Liver (tissue), 9 donors: ENCODE data around the gene INHBA. TPM values are rescaled to one million over a fixed set of nuclear protein-coding genes. Genes with fewer than 3 reads are reported as not detected.

ENCODE experiments used
- DNase-seq: peaks from one replicate; pipeline ENCODE4 v3.0.0-alpha.2; 2017; ENCODE audit warnings: low spot score
- H3K27ac ChIP-seq, 2 donors: one replicate each; pipeline ENCODE4 v1.7.0; 2013; ENCODE audit warnings: inconsistent platforms in 2 of 2, low read length in 2 of 2, control low read depth in 1 of 2, low read depth in 1 of 2, mild to moderate bottlenecking in 1 of 2
- H3K27me3 ChIP-seq, 4 donors: one replicate each; pipeline versions ENCODE4 v1.6.1 to v1.7.0; 2013; ENCODE audit warnings: low read length in 3 of 4, inconsistent platforms in 1 of 4, mild to moderate bottlenecking in 1 of 4, moderate library complexity in 1 of 4; ENCODE audit not compliant: control insufficient read depth in 4 of 4, insufficient read depth in 4 of 4
- H3K36me3 ChIP-seq, 4 donors: one replicate each; pipeline versions ENCODE4 v1.6.1 to v1.7.0; 2013; ENCODE audit warnings: low read length in 3 of 4, mild to moderate bottlenecking in 3 of 4, low read depth in 1 of 4, moderate library complexity in 1 of 4; ENCODE audit not compliant: control insufficient read depth in 4 of 4, insufficient read depth in 3 of 4
- H3K4me1 ChIP-seq, 4 donors: one replicate each; pipeline versions ENCODE4 v1.6.1 to v1.7.0; 2013; ENCODE audit warnings: low read length in 3 of 4, mild to moderate bottlenecking in 3 of 4, moderate library complexity in 1 of 4; ENCODE audit not compliant: control insufficient read depth in 4 of 4, insufficient read depth in 4 of 4
- H3K4me3 ChIP-seq, 3 donors: one replicate each; pipeline versions ENCODE4 v1.6.1 to v1.7.0; 2013; ENCODE audit warnings: low read length in 3 of 3, control low read depth in 1 of 3, low read depth in 1 of 3, mild to moderate bottlenecking in 1 of 3
- H3K9ac ChIP-seq, 2 donors: one replicate each; pipeline ENCODE4 v1.7.0; 2013; ENCODE audit warnings: low read length in 2 of 2, mild to moderate bottlenecking in 2 of 2, moderate library complexity in 2 of 2, control low read depth in 1 of 2, low read depth in 1 of 2
- H3K9me3 ChIP-seq, 4 donors: one replicate each; pipeline versions ENCODE4 v1.6.1 to v1.7.0; 2013; ENCODE audit warnings: low read length in 3 of 4; ENCODE audit not compliant: control insufficient read depth in 4 of 4
- FOXA1 ChIP-seq: IDR thresholded peaks from 2 replicates; pipeline ENCODE4 v1.6.1; 2016; ENCODE audit warnings: antibody characterized with exemption
- FOXA2 ChIP-seq: IDR thresholded peaks from 2 replicates; pipeline ENCODE4 v1.6.1; 2016; ENCODE audit warnings: antibody characterized with exemption
- GABPA ChIP-seq, 2 donors: IDR thresholded peaks in 1 of 2; conservative IDR thresholded peaks in 1 of 2; 2 replicates each; pipeline ENCODE4 v1.6.1; 2016; ENCODE audit warnings: antibody characterized with exemption in 2 of 2, mild to moderate bottlenecking in 1 of 2, moderate library complexity in 1 of 2
- HNF4A ChIP-seq, 2 donors: conservative IDR thresholded peaks; 2 replicates each; pipeline ENCODE4 v1.6.1; 2016; ENCODE audit warnings: antibody characterized with exemption in 2 of 2, mild to moderate bottlenecking in 2 of 2
- HNF4G ChIP-seq: IDR thresholded peaks from 2 replicates; pipeline ENCODE4 v1.6.1; 2016; ENCODE audit warnings: antibody characterized with exemption
- NR2F2 ChIP-seq: IDR thresholded peaks from 2 replicates; pipeline ENCODE4 v1.6.1; 2016; ENCODE audit warnings: antibody characterized with exemption
- RAD21 ChIP-seq, 2 donors: IDR thresholded peaks; 2 replicates each; pipeline ENCODE4 v1.6.1; 2016; ENCODE audit warnings: antibody characterized with exemption in 2 of 2, mild to moderate bottlenecking in 2 of 2
- RXRA ChIP-seq, 2 donors: IDR thresholded peaks; 2 replicates each; pipeline ENCODE4 v1.6.1; 2017 to 2018; ENCODE audit warnings: antibody characterized with exemption in 2 of 2, mild to moderate bottlenecking in 1 of 2
- SP1 ChIP-seq: IDR thresholded peaks from 2 replicates; pipeline ENCODE4 v1.6.1; 2018; ENCODE audit warnings: antibody characterized with exemption, mild to moderate bottlenecking
- TAF1 ChIP-seq: conservative IDR thresholded peaks from 2 replicates; pipeline ENCODE4 v1.6.1; 2016; ENCODE audit warnings: antibody characterized with exemption, mild to moderate bottlenecking
- WGBS: extraction: QIAGEN DNeasy Blood & Tissue Kit; methylation state at CpG from one replicate; pipeline ENCODE4 v1.1.7; 2013; 5-methylcytosine and 5-hydroxymethylcytosine counted together
- polyA plus RNA-seq, 2 donors: library from polyadenylated mRNA; stranded (reverse) in 1 of 2; unstranded in 1 of 2; fragments of 200-250 nt in 1 of 2; fragments of >200 nt in 1 of 2; fragmentation: Nextera tagmentation in 1 of 2; extraction: Ambion mirVana in 1 of 2; gene quantifications; one replicate each; pipeline versions ENCODE4 v1.2.1 to v1.2.3, GENCODE V29; 2013 to 2015
- total RNA-seq, 2 donors: library from RNA; depleted of rRNA; stranded (reverse); fragments of >200 nt; gene quantifications; one replicate each; pipeline ENCODE4 v1.2.3, GENCODE V29; 2014
- TF ChIP-seq, protein P1 (sequence below): IDR thresholded peaks from 2 replicates; pipeline ENCODE4 v1.6.1; 2016; ENCODE audit warnings: antibody characterized with exemption
- TF ChIP-seq, protein P2 (sequence below): IDR thresholded peaks from 2 replicates; pipeline ENCODE4 v1.6.1; 2016; ENCODE audit warnings: antibody characterized with exemption
- TF ChIP-seq, protein P3 (sequence below): IDR thresholded peaks from 2 replicates; pipeline ENCODE4 v1.6.1; 2016; ENCODE audit warnings: antibody characterized with exemption, mild to moderate bottlenecking
- TF ChIP-seq, protein P4 (sequence below): IDR thresholded peaks from 2 replicates; pipeline ENCODE4 v1.6.1; 2016; ENCODE audit warnings: antibody characterized with exemption
- donor health status: healthy.
- donor health status: healthy.
- donor health status: healthy.
- donor health status: healthy.
- donor health status: healthy.

INHBA gene
- total and polyA plus RNA-seq, 4 donors, result 0.23 to 8.9 (median 3.0) TPM

DNA sequence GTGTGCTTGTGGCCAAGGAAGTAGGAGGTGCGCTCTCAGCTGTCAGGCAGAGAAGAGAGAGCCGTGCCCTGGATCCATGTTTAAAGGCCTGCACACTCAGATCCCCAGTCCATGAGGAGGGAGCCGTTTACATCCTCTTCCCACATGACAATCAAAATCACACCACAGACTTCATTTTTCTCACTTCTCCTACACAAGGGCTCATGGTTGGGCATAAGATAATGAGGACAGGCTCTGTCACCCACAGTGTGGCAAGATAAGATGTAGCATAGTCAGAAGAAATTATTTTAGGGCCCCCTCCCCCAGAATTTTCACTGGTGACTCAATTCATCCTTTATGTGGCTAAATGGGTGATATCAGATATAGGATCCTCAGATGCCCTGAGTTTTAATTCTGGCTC, 35.9 kb upstream of the INHBA start:
- no peak overlapping the region for H3K27ac ChIP-seq
- H3K4me3 ChIP-seq, result no peak overlapping the region
- no peak overlapping the region for H3K9ac ChIP-seq
- H3K9me3 ChIP-seq, result peaks cover 0 to 11% (median 9%) of the 10 kb centered on the region in 4 donors
- no peaks in the 10 kb centered on the region for H3K27me3 ChIP-seq
- H3K4me1 ChIP-seq, result no peaks in the 10 kb centered on the region
- 83% methylated on average over 3 of the region's 3 CpGs for WGBS
- TF ChIP-seq, protein P1, sequence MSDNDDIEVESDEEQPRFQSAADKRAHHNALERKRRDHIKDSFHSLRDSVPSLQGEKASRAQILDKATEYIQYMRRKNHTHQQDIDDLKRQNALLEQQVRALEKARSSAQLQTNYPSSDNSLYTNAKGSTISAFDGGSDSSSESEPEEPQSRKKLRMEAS, result no peak
- TF ChIP-seq SP1 (no peak), RXRA (IDR thresholded peaks at IDR 0.05) (no peak)
- DNase-seq, result no peak
- H3K36me3 ChIP-seq, result no peaks in the 10 kb centered on the region

DNA sequence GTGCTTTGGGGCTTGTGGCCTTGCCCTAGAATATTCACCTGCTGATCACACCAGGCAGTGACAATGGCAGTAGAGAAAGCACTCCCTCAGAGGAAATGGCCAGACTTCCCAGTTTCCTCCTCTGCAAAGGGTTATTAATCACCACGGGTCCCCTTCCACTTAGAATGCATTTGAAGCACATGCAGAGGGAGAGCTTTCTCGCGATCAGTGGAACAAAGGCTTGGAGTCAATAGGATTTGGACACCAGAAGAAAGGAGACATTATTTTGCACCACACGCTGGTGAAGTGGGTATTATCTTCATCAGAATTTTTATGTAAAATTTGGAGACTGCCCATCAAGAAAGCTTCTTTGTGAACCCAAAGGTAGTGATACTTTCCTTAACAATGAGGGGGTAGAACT, 35.4 kb upstream of the INHBA start:
- Histone ChIP-seq H3K9me3 (peaks cover 0 to 11% (median 9%) of the 10 kb centered on the region in 4 donors), H3K27ac (no peak overlapping the region), H3K4me3 (no peak overlapping the region), H3K4me1 (no peaks in the 10 kb centered on the region), H3K27me3 (no peaks in the 10 kb centered on the region), H3K9ac (no peak overlapping the region), H3K36me3 (no peaks in the 10 kb centered on the region)
- WGBS, result 75% methylated on average over 4 of the region's 4 CpGs
- no peak for TF ChIP-seq RAD21 (IDR thresholded peaks at IDR 0.05)
- TF ChIP-seq, protein P2, sequence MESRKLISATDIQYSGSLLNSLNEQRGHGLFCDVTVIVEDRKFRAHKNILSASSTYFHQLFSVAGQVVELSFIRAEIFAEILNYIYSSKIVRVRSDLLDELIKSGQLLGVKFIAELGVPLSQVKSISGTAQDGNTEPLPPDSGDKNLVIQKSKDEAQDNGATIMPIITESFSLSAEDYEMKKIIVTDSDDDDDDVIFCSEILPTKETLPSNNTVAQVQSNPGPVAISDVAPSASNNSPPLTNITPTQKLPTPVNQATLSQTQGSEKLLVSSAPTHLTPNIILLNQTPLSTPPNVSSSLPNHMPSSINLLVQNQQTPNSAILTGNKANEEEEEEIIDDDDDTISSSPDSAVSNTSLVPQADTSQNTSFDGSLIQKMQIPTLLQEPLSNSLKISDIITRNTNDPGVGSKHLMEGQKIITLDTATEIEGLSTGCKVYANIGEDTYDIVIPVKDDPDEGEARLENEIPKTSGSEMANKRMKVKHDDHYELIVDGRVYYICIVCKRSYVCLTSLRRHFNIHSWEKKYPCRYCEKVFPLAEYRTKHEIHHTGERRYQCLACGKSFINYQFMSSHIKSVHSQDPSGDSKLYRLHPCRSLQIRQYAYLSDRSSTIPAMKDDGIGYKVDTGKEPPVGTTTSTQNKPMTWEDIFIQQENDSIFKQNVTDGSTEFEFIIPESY, result no peak
- TF ChIP-seq FOXA1, result no peak
- TF ChIP-seq SP1, result no peak
- TF ChIP-seq HNF4G, result no peak
- TF ChIP-seq TAF1, result no peak
- no peak for TF ChIP-seq NR2F2
- no peak for TF ChIP-seq GABPA (IDR thresholded peaks at IDR 0.05 in 1 of 2, conservative IDR thresholded peaks at IDR 0.05 in 1 of 2)
- TF ChIP-seq, protein P3, sequence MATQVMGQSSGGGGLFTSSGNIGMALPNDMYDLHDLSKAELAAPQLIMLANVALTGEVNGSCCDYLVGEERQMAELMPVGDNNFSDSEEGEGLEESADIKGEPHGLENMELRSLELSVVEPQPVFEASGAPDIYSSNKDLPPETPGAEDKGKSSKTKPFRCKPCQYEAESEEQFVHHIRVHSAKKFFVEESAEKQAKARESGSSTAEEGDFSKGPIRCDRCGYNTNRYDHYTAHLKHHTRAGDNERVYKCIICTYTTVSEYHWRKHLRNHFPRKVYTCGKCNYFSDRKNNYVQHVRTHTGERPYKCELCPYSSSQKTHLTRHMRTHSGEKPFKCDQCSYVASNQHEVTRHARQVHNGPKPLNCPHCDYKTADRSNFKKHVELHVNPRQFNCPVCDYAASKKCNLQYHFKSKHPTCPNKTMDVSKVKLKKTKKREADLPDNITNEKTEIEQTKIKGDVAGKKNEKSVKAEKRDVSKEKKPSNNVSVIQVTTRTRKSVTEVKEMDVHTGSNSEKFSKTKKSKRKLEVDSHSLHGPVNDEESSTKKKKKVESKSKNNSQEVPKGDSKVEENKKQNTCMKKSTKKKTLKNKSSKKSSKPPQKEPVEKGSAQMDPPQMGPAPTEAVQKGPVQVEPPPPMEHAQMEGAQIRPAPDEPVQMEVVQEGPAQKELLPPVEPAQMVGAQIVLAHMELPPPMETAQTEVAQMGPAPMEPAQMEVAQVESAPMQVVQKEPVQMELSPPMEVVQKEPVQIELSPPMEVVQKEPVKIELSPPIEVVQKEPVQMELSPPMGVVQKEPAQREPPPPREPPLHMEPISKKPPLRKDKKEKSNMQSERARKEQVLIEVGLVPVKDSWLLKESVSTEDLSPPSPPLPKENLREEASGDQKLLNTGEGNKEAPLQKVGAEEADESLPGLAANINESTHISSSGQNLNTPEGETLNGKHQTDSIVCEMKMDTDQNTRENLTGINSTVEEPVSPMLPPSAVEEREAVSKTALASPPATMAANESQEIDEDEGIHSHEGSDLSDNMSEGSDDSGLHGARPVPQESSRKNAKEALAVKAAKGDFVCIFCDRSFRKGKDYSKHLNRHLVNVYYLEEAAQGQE, result no peak
- no peak for TF ChIP-seq HNF4A (conservative IDR thresholded peaks at IDR 0.05)
- DNase-seq, result no peak

DNA sequence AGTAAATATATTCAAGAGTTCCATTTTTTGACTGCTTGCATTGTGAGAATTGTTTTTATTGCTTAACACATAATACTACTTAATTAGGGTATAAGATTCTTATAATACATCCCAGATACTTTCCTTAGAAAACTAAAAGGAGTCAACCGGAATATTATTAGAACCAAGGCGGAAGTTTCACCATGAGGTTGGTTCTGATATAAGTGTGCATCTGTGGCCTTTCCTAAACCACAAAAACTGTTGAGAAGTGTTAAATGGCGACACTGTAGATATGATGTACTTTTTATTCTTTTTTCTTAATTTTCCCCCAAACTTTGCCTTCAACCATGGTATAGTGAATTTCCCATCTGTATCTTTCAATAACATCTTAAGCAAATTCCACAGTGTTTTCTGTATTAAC, 32.3 kb upstream of the INHBA start:
- no peak overlapping the region for H3K9ac ChIP-seq
- no peaks in the 10 kb centered on the region for H3K27me3 ChIP-seq
- TF ChIP-seq RXRA (IDR thresholded peaks at IDR 0.05) (no peak), FOXA2 (no peak), SP1 (no peak), NR2F2 (no peak), HNF4A (conservative IDR thresholded peaks at IDR 0.05) (no peak)
- TF ChIP-seq, protein P4, sequence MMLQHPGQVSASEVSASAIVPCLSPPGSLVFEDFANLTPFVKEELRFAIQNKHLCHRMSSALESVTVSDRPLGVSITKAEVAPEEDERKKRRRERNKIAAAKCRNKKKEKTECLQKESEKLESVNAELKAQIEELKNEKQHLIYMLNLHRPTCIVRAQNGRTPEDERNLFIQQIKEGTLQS, result no peak
- 89% methylated on average over 3 of the region's 3 CpGs for WGBS
- no peak overlapping the region for H3K27ac ChIP-seq
- DNase-seq, result no peak
- H3K4me1 ChIP-seq, result peaks cover 0 to 4% (median 0%) of the 10 kb centered on the region in 4 donors
- H3K4me3 ChIP-seq, result no peak overlapping the region
- H3K9me3 ChIP-seq, result no peaks in the 10 kb centered on the region
- no peaks in the 10 kb centered on the region for H3K36me3 ChIP-seq
